Measurements from ENCODE around the gene SCRN1.

- TF ChIP-seq POLR2AphosphoS5 (IDR thresholded peaks at IDR 0.05; ENCODE audit: low read depth) = no peak
- no peak for TF ChIP-seq CTCF (IDR thresholded peaks at IDR 0.05; ENCODE audit: insufficient read depth, low read length)
Measured at GRCh38 chr7:29896685-29897411, 92.8 kb downstream of the SCRN1 start.
